H1 (cell line): Measurements from ENCODE around the gene TCFL5. TPM values are rescaled to one million over a fixed set of nuclear protein-coding genes. Genes with fewer than 3 reads are reported as not detected.

ENCODE experiments used
- CTCF ChIA-PET: fragments of 300-600 bp; sonication (Branson Sonifier 250); formaldehyde crosslinking; loops from one replicate; lab custom pipeline; 2021; ENCODE audit not compliant: partially characterized antibody; lab: Charles Lee
- POLR2A ChIA-PET: fragments of 300-600 bp; sonication (Branson Sonifier 250); formaldehyde crosslinking; loops from one replicate; lab custom pipeline; 2021; ENCODE audit warnings: inconsistent platforms; ENCODE audit not compliant: partially characterized antibody; lab: Charles Lee
- DNase-seq, 2 experiments: peaks; one replicate each; pipeline versions ENCODE4 v3.0.0 to v3.0.0-alpha.2; 2010 to 2022; ENCODE audit warnings: low spot score in 2 of 2, low read depth in 1 of 2, mixed read lengths in 1 of 2
- FAIRE-seq: peaks from 2 replicates; lab custom pipeline; 2011; peaks lifted over from hg19 to GRCh38; lab: Jason Lieb, UNC
- H2AFZ ChIP-seq: 2 replicates; pipeline ENCODE4 v1.8.1; 2012; ENCODE audit warnings: low read length, inconsistent platforms
- H2AK5ac ChIP-seq: 2 replicates; pipeline ENCODE4 v1.6.1; 2013; ENCODE audit warnings: low read depth, low read length
- H2BK120ac ChIP-seq: replicated peaks from 2 replicates; pipeline ENCODE3; 2013; ENCODE audit warnings: low read depth, low read length, inconsistent platforms
- H2BK12ac ChIP-seq: 2 replicates; pipeline ENCODE4 v1.6.1; 2013; ENCODE audit warnings: low read depth, low read length
- H2BK15ac ChIP-seq: 2 replicates; pipeline ENCODE4 v1.6.1; 2013; ENCODE audit warnings: low read length
- H2BK20ac ChIP-seq: 2 replicates; pipeline ENCODE4 v1.6.1; 2013; ENCODE audit warnings: low read length
- H2BK5ac ChIP-seq: 2 replicates; pipeline ENCODE4 v1.6.1; 2013; ENCODE audit warnings: low read depth, low read length
- H3K14ac ChIP-seq: 2 replicates; pipeline ENCODE4 v1.6.1; 2013; ENCODE audit warnings: inconsistent platforms; ENCODE audit not compliant: insufficient read length
- H3K18ac ChIP-seq: 2 replicates; pipeline ENCODE4 v1.6.1; 2013; ENCODE audit warnings: low read length; ENCODE audit errors: extremely low read depth
- H3K23ac ChIP-seq: 2 replicates; pipeline ENCODE4 v1.6.1; 2013; ENCODE audit warnings: inconsistent platforms; ENCODE audit not compliant: insufficient read length
- H3K23me2 ChIP-seq: 2 replicates; pipeline ENCODE4 v1.6.1; 2013; ENCODE audit warnings: low read depth, low read length
- H3K27ac ChIP-seq: 2 replicates; pipeline ENCODE4 v1.6.1; 2011; ENCODE audit warnings: low read depth, low read length, inconsistent platforms
- H3K27me3 ChIP-seq, 4 experiments: replicated peaks in 1 of 4; 1 replicate in 1 of 4; 2 replicates in 3 of 4; pipeline versions ENCODE4 v1.6.1 to v1.8.1; 2011 to 2013; ENCODE audit warnings: low read length in 3 of 4, mild to moderate bottlenecking in 3 of 4, inconsistent platforms in 2 of 4, mixed read lengths in 2 of 4, moderate library complexity in 1 of 4; ENCODE audit not compliant: control insufficient read depth in 3 of 4, insufficient read depth in 3 of 4; ENCODE audit errors: extremely low read depth in 1 of 4
- H3K36me3 ChIP-seq, 4 experiments: 2 replicates each; pipeline versions ENCODE4 v1.6.1 to v1.8.1; 2011 to 2013; ENCODE audit warnings: mild to moderate bottlenecking in 4 of 4, low read length in 3 of 4, moderate library complexity in 2 of 4, control low read depth in 1 of 4, inconsistent platforms in 1 of 4; ENCODE audit not compliant: insufficient read depth in 4 of 4, control insufficient read depth in 2 of 4
- H3K4ac ChIP-seq: replicated peaks from 2 replicates; pipeline ENCODE3; 2013; ENCODE audit warnings: low read length, low read depth, mixed read lengths, inconsistent platforms; ENCODE audit not compliant: insufficient read length
- H3K4me1 ChIP-seq, 4 experiments: replicated peaks in 1 of 4; 1 replicate in 1 of 4; 2 replicates in 3 of 4; pipeline versions ENCODE4 v1.6.1 to v1.8.1; 2011 to 2013; ENCODE audit warnings: low read length in 3 of 4, inconsistent platforms in 2 of 4, mixed read lengths in 1 of 4; ENCODE audit not compliant: insufficient read depth in 4 of 4, control insufficient read depth in 3 of 4
- H3K4me2 ChIP-seq, 2 experiments: 2 replicates each; pipeline versions ENCODE4 v1.6.1 to v1.8.1; 2011 to 2013; ENCODE audit warnings: low read depth in 2 of 2, low read length in 2 of 2, control low read depth in 1 of 2, inconsistent platforms in 1 of 2, mild to moderate bottlenecking in 1 of 2; ENCODE audit not compliant: insufficient read depth in 1 of 2
- H3K4me3 ChIP-seq, 4 experiments: fragments of 200-600, 300-600 bp in 1 of 4; sonication (generic), shearing (Covaris generic), sonication (Bioruptor Twin) in 1 of 4; 2 replicates each; pipeline versions ENCODE4 v1.5.1 to v1.8.1; 2011 to 2016; ENCODE audit warnings: low read length in 4 of 4, low read depth in 3 of 4, control low read depth in 2 of 4, inconsistent platforms in 2 of 4, mild to moderate bottlenecking in 2 of 4, mixed read lengths in 1 of 4, moderate library complexity in 1 of 4; ENCODE audit not compliant: insufficient read depth in 2 of 4; ENCODE audit errors: extremely low read depth in 1 of 4
- H3K56ac ChIP-seq: replicated peaks from 2 replicates; pipeline ENCODE3; 2013; ENCODE audit warnings: low read depth, mild to moderate bottlenecking, mixed read lengths, low read length, inconsistent platforms; ENCODE audit not compliant: insufficient read length
- H3K79me1 ChIP-seq: 2 replicates; pipeline ENCODE4 v1.6.1; 2013; ENCODE audit warnings: low read depth, low read length, control low read depth
- H3K79me2 ChIP-seq, 2 experiments: 2 replicates each; pipeline versions ENCODE4 v1.6.1 to v1.8.1; 2012 to 2013; ENCODE audit warnings: low read length in 2 of 2, mild to moderate bottlenecking in 2 of 2, inconsistent platforms in 1 of 2; ENCODE audit not compliant: insufficient read depth in 2 of 2, control insufficient read depth in 1 of 2
- H3K9ac ChIP-seq, 4 experiments: replicated peaks in 1 of 4; 1 replicate in 1 of 4; 2 replicates in 3 of 4; pipeline versions ENCODE4 v1.6.1 to v1.8.1; 2011 to 2013; ENCODE audit warnings: low read depth in 3 of 4, low read length in 3 of 4, control low read depth in 2 of 4, mild to moderate bottlenecking in 2 of 4, moderate library complexity in 2 of 4, inconsistent platforms in 1 of 4; ENCODE audit errors: extremely low read depth in 1 of 4
- H3K9me3 ChIP-seq, 2 experiments: 2 replicates each; pipeline versions ENCODE4 v1.6.1 to v1.8.1; 2012 to 2013; ENCODE audit warnings: mild to moderate bottlenecking in 2 of 2, moderate library complexity in 2 of 2, control low read depth in 1 of 2, inconsistent platforms in 1 of 2, low read depth in 1 of 2, low read length in 1 of 2, mixed read lengths in 1 of 2; ENCODE audit not compliant: insufficient read depth in 2 of 2
- H4K20me1 ChIP-seq, 2 experiments: replicated peaks in 1 of 2; 2 replicates each; pipeline versions ENCODE3 to v1.8.1; 2011 to 2013; ENCODE audit warnings: inconsistent platforms in 2 of 2, low read length in 2 of 2, mild to moderate bottlenecking in 1 of 2; ENCODE audit not compliant: insufficient read depth in 2 of 2, control insufficient read depth in 1 of 2
- H4K5ac ChIP-seq: 2 replicates; pipeline ENCODE4 v1.6.1; 2013; ENCODE audit warnings: low read length, low read depth, mixed read lengths, inconsistent platforms; ENCODE audit not compliant: insufficient read length
- H4K8ac ChIP-seq: 2 replicates; pipeline ENCODE4 v1.8.0; 2013; ENCODE audit warnings: mild to moderate bottlenecking, moderate library complexity, low read length, inconsistent platforms; ENCODE audit not compliant: insufficient read depth; ENCODE audit errors: extremely low read depth
- H4K91ac ChIP-seq: replicated peaks from 2 replicates; pipeline ENCODE3; 2013; ENCODE audit warnings: low read length, mixed read lengths, inconsistent platforms; ENCODE audit not compliant: insufficient read length
- BACH1 ChIP-seq: IDR thresholded peaks from 2 replicates; pipeline ENCODE4 v1.6.1; 2012; ENCODE audit warnings: low read length, improper control_type of control experiment
- CHD1 ChIP-seq: IDR thresholded peaks from 2 replicates; pipeline ENCODE4 v1.6.1; 2012; ENCODE audit warnings: low read depth, low read length, improper control_type of control experiment
- GABPA ChIP-seq: IDR thresholded peaks from 2 replicates; pipeline ENCODE4 v1.6.1; 2011; ENCODE audit warnings: mild to moderate bottlenecking, low read length, moderate library complexity, borderline replicate concordance; ENCODE audit not compliant: insufficient read depth
- PHF8 ChIP-seq: fragments of 200-600 bp; sonication (generic); conservative IDR thresholded peaks from 2 replicates; pipeline ENCODE4 v1.7.1; 2012; ENCODE audit warnings: low read depth, mild to moderate bottlenecking, inconsistent platforms, low read length, moderate library complexity
- WGBS, 2 experiments: shearing (Covaris generic) in 1 of 2; methylation state at CpG; one replicate each; pipeline versions ENCODE4 v1.1.6 to v1.1.7; 2013 to 2015; ENCODE audit warnings: low lambda C conversion rate in 2 of 2, mixed read lengths in 2 of 2, inconsistent platforms in 1 of 2, low coverage in 1 of 2, missing lambda C conversion rate in 1 of 2; ENCODE audit not compliant: insufficient replicate concordance in 2 of 2, insufficient coverage in 1 of 2, insufficient read length in 1 of 2; ENCODE audit errors: extremely low coverage in 1 of 2, missing lambda C conversion rate in 1 of 2; 5-methylcytosine and 5-hydroxymethylcytosine counted together
- polyA plus RNA-seq, 7 experiments: library from polyadenylated mRNA; depleted of rRNA in 3 of 7; stranded (reverse) in 5 of 7; unstranded in 2 of 7; fragments of >200 nt in 5 of 7; fragments of 200-250 nt in 2 of 7; gene quantifications; 1 replicate in 5 of 7; 2 replicates in 1 of 7; 4 replicates in 1 of 7; pipeline versions ENCODE4 v1.2.1 to v1.2.3, GENCODE V29; 2011 to 2013; ENCODE audit warnings: missing spikeins in 2 of 7, mixed read lengths in 2 of 7
- total RNA-seq: library from RNA; stranded (reverse); fragmentation: NEBNext Ultra II Directional; extraction: Animal tissue kit (Norgen Biotek cat#: 25700); gene quantifications from 2 replicates; pipeline ENCODE4 v1.2.1, GENCODE V29; 2021

TCFL5 gene
- total and polyA plus RNA-seq, 2 of the 8 experiments (the other 6 are each of a cell fraction or from before 2014, with no cell fraction given): 6.2 to 15.0 TPM

GRCh38 chr20:62856931-62857619 is 4.5 kb downstream of the TCFL5 start:
- Histone ChIP-seq H2BK120ac (no peak overlapping the region), H3K27ac (no peak overlapping the region), H2BK5ac (no peak overlapping the region), H2AK5ac (no peak overlapping the region), H4K8ac (no peak overlapping the region), H3K4me1 (peaks cover 3 to 10% (median 8%) of the 10 kb centered on the region in 4 experiments; a peak in 6 of 7 replicates), H4K5ac (no peak overlapping the region), H3K36me3 (peaks cover 5 to 29% (median 19%) of the 10 kb centered on the region in 4 experiments; a peak in 7 of 8 replicates), H2BK20ac (no peak overlapping the region), H3K56ac (no peak overlapping the region), H3K9ac (no peak overlapping the region), H3K23me2 (peaks cover 8% of the 10 kb centered on the region; the same call in 1 of the 2 replicates), H3K9me3 (no peaks in the 10 kb centered on the region), H2BK12ac (no peak overlapping the region), H3K18ac (no peak overlapping the region), H4K20me1 (peaks cover 3 to 15% of the 10 kb centered on the region in 2 experiments), H3K23ac (no peak overlapping the region), H3K4ac (no peak overlapping the region), H4K91ac (no peak overlapping the region), H3K27me3 (peaks cover 0 to 7% (median 4%) of the 10 kb centered on the region in 4 experiments; a peak in 5 of 7 replicates), H3K4me3 (no peak overlapping the region), H3K4me2 (no peak overlapping the region), H2BK15ac (no peak overlapping the region), H3K79me1 (peaks cover 5% of the 10 kb centered on the region; the same call in 1 of the 2 replicates), H2AFZ (no peak overlapping the region), H3K14ac (no peak overlapping the region), H3K79me2 (peaks cover 0 to 14% of the 10 kb centered on the region in 2 experiments; a peak in 2 of 4 replicates)
- no peak for FAIRE-seq
- no peak for DNase-seq
- WGBS, 2 experiments: 93% methylated on average over 25 of the region's 25 CpGs; no CpG with 5 or more reads in 1 of the 2 experiments
- TF ChIP-seq PHF8 (no peak), GABPA (no peak), CHD1 (no peak), BACH1 (no peak)
- POLR2A ChIA-PET: no interaction called here
- CTCF ChIA-PET: interaction anchor here (2.1 kb wide), 1 partner anchor 34 kb away, joined by 7 read pairs; no protein-coding TSS in a partner anchor
